SJCRH30 (cell line): ENCODE results near the gene TMIE. TPM values are rescaled to one million over a fixed set of nuclear protein-coding genes. Genes with fewer than 3 reads are reported as not detected.
"Not testable (repeated sequence)": the region's sequence is repeated elsewhere in the genome, so short reads cannot be mapped to it uniquely, and the experiment has no call there.

Experiments used
- DNase-seq, 2 experiments: peaks; one replicate each; pipeline ENCODE4 v3.0.0-alpha.2; 2015 to 2020
- H3K27ac ChIP-seq: fragments of 250-450 bp; sonication (Bioruptor Pico); 2 replicates; pipeline ENCODE4 v1.5.1; 2020; ENCODE audit warnings: mild to moderate bottlenecking, moderate library complexity
- H3K27me3 ChIP-seq: fragments of 250-450 bp; sonication (Bioruptor Pico); 2 replicates; pipeline ENCODE4 v1.5.1; 2020; ENCODE audit warnings: mild to moderate bottlenecking, moderate library complexity
- H3K36me3 ChIP-seq: fragments of 250-450 bp; sonication (Bioruptor Pico); 2 replicates; pipeline ENCODE4 v1.5.1; 2020; ENCODE audit warnings: mild to moderate bottlenecking, moderate library complexity
- H3K4me1 ChIP-seq: fragments of 250-450 bp; sonication (Bioruptor Pico); 2 replicates; pipeline ENCODE4 v1.5.1; 2020; ENCODE audit warnings: mild to moderate bottlenecking, moderate library complexity
- H3K4me3 ChIP-seq: fragments of 250-450 bp; sonication (Bioruptor Pico); 2 replicates; pipeline ENCODE4 v1.5.1; 2020; ENCODE audit warnings: mild to moderate bottlenecking, moderate library complexity
- H3K9me3 ChIP-seq: fragments of 250-450 bp; sonication (Bioruptor Pico); replicated peaks from 2 replicates; pipeline ENCODE4 v1.5.1; 2020; ENCODE audit warnings: mild to moderate bottlenecking, moderate library complexity
- total RNA-seq: library from RNA; depleted of rRNA; stranded (reverse); fragments of >200 nt; shearing (Covaris generic); gene quantifications from 2 replicates; pipeline ENCODE4 v1.2.3, GENCODE V29; 2014

Gene TMIE
- total RNA-seq, 1 experiment from 2014 or later, result 0.10 TPM

DNA sequence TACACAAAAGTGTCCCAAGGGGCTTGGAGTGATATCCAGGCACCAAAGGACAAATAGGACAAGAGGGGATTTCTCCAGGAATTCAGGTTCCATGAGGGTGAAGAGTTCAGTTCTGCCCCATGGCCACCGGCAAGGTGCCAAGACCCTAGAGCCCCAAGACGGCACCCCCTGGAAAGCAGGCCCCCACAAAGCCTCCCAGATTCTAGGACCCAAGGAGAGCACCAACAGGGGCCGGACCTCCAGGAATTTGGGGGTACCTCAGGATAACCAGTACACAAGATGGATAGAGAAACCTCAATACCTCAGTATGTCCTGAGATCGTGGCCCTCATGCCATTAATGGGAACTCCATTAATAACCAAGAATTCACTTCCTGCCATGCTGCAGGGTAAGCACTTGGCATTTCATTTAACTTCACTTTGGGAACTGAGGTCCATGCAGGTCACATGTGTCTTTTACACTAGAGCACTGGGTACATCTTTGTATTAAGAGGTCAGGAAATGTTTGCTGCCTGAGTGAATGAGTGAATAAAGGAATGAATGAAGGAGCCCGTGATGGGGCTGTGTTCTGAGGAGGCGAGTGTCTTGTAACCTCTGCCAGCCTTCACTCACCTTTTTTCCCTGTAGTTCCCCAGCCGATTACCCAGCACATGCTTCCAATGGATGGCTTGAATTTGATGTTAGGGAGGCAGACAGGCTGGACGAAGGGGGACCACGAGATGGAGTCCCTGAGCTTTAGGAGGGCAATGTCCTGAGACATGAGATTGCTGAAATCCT is 32.0 kb downstream of the TMIE start:
- Histone ChIP-seq H3K9me3 (no peaks in the 10 kb centered on the region), H3K36me3 (no peaks in the 10 kb centered on the region), H3K27ac (no peak overlapping the region), H3K4me1 (no peaks in the 10 kb centered on the region), H3K4me3 (no peak overlapping the region), H3K27me3 (no peaks in the 10 kb centered on the region)
- peak in 1 of 2 experiments; percentile 4 for DNase-seq

DNA sequence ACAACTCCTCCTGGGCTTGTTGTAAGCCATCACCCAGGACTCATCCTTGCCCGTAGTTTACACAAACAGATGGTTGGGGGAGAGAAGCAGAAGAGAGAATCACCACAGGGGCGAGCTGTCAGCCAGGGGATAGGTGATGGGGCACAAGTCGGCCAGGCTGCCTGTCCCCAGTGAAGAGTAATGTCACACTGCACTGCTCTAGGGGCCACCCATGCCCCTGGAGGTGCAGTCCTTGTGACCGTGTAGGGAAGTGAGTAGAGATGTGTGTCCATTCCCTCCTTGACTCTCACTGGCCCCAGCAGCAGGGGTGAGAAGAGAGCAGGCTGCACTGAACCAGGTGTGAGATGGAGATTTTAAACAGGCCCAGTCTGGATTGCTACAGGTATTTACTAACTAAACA is 33.6 kb downstream of the TMIE start:
- Histone ChIP-seq H3K27me3 (no peaks in the 10 kb centered on the region), H3K4me1 (no peaks in the 10 kb centered on the region), H3K9me3 (no peaks in the 10 kb centered on the region), H3K27ac (no peak overlapping the region), H3K4me3 (no peak overlapping the region), H3K36me3 (no peaks in the 10 kb centered on the region)
- no peak for DNase-seq

DNA sequence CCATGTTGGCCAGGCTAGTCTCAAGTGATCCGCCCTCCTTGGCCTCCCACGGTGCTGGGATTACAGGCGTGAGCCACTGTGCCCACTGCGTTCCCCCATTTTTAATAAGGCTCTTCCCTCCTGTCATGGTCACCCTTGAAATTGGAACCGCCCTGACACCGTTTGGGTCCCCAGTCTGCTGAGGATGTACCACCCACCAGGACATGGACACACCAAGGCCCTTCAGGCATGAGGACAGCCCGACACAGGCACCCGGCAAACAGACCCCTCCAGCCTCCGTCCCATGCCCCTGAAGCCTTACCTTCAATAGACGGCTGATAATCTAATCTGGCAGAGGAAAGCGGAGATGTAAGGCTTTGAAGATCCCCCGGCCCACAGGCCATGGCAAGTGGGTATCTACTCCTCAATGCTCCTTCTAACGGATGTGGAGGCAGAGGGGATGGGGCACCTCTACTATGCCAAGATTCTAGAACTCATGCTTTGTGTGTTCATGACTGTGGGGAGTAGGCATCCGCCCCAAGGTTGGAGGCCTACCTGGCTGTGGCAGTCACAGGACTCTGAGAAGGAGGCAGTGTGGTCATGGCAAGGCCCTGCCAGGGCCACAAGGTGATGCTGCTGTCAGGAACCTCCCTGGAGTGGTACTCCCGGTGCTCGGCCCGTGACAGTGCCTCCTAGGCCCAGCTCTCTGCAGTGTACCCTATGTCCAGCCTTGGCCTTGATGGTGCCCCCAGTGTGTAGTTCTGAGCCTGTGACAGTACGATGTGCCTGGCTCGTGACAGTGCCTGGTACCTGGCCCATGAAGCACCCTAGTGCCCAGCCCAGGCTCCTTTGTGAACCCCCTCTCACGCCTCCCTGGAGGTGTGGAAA is 35.0 kb downstream of the TMIE start:
- Histone ChIP-seq H3K27me3 (no peaks in the 10 kb centered on the region), H3K4me3 (no peak overlapping the region), H3K4me1 (no peaks in the 10 kb centered on the region), H3K9me3 (no peaks in the 10 kb centered on the region), H3K36me3 (no peaks in the 10 kb centered on the region), H3K27ac (no peak overlapping the region)
- DNase-seq, result no peak

DNA sequence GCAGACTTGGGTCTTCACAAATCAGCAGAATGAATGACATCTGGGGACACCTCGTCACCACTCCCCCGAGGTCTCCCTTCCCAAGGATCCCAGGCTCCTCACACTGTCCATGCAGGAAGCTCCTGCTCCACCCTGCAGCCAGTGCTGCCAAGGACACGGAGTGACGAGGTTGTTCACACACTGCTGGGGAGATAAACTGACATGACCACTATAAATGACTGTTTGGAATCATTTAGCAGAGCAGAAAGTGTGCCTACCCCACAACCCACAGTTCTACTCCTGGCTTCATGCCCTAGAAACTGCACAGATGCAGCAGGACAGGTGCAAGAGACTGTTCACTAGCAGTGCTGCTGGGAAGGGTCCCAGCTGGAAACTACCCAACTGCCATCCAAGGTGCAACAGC is 36.1 kb downstream of the TMIE start:
- Histone ChIP-seq H3K27me3 (no peaks in the 10 kb centered on the region), H3K4me3 (no peak overlapping the region), H3K27ac (no peak overlapping the region), H3K36me3 (no peaks in the 10 kb centered on the region), H3K9me3 (no peaks in the 10 kb centered on the region), H3K4me1 (no peaks in the 10 kb centered on the region)
- DNase-seq, result peak in 1 of 2 experiments; percentile 40

DNA sequence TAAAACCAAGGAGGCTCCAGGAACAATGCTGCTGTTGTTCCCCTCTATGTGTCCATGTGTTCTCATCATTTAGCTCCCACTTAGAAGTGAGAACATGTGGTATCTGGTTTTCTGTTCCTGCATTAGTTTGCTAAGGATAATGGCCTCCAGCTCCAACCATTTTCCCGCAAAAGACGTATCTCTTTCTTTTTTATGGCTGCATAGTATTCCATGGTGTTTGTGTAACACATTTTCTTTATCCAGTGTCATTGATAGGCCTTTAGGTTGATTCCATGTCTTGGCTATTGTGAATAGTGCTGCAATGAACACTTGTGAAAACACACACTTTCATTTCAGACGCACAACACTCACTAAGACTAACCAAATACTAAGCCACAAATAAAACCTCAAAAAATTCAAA is 38.4 kb downstream of the TMIE start:
- not testable (repeated sequence) for H3K27me3 ChIP-seq, DNase-seq, H3K9me3 ChIP-seq, H3K4me1 ChIP-seq, H3K4me3 ChIP-seq, H3K36me3 ChIP-seq, H3K27ac ChIP-seq

DNA sequence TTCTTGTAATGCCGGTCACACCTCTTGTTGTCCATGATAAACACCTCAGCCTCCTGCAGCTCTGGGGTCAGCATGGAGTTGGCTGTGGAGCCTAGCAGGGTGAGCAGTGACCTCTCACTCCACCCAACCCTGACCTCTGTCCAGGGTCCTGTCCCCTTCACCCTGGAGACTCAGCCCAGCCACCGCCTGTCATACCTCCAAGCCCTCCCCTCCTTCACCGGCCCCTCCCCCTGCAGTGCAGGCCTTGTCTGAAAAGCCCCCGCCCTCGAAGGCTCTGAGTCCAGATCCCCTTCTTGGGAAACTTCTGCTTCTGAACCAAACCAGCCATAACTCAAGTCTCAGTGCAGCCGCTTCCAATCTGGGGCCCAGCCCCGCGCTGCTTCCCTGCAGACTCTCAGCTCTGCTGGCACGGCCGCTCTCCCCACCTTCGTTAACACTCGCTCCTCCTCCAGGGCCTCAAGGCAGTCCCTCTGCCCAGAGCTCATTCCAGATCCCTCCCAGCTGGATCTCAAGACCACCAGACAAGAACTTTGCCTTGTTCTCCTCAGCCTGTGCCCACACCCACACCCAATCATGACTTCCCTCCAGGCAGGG is 41.9 kb downstream of the TMIE start:
- Histone ChIP-seq H3K36me3 (no peaks in the 10 kb centered on the region), H3K4me1 (no peaks in the 10 kb centered on the region), H3K27me3 (no peaks in the 10 kb centered on the region), H3K27ac (no peak overlapping the region), H3K9me3 (no peaks in the 10 kb centered on the region), H3K4me3 (no peak overlapping the region)
- no peak for DNase-seq

DNA sequence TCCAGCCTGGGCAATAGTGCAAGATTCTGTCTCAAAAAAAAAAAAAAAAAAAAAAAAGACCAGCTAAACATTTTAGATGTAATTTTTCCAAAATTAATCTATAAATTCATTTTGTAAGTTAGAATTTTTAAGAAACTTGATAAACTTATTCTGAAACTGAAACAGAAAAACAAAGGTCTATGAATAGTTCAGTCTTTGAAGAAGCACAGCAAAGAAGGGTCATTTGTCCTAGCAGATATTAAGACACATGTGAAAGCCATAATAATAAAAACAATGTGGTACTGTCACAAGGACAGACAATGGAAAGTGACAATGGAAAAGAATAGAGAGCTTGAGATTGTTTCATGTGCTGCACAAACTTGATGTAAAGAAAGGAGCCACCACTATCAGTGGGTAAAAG is 45.5 kb downstream of the TMIE start:
- no peak overlapping the region for H3K27ac ChIP-seq
- DNase-seq, result no peak
- no peaks in the 10 kb centered on the region for H3K27me3 ChIP-seq
- no peaks in the 10 kb centered on the region for H3K36me3 ChIP-seq
- no peak overlapping the region for H3K4me3 ChIP-seq
- no peaks in the 10 kb centered on the region for H3K9me3 ChIP-seq
- no peaks in the 10 kb centered on the region for H3K4me1 ChIP-seq

DNA sequence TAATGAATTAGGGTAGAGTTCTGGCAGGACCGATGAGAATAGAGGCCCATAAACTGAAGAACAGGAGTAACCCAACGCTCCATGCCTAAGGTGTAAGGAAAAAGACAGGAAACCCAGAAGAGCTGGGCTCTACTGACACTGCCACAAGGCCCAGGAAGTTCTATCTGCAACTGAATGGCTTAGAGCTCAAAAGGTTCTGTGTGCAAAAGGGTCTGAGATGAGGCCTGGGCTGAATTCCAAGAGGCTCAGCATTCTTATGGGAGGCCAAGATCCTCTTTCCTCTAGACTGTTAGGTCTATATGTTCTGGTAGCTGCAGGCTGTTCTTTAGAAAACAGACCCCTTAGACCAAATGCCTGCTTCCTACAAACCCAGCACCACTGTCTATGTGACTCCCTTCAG is 47.0 kb downstream of the TMIE start:
- H3K9me3 ChIP-seq, result no peaks in the 10 kb centered on the region
- H3K36me3 ChIP-seq, result no peaks in the 10 kb centered on the region
- no peak overlapping the region for H3K27ac ChIP-seq
- H3K27me3 ChIP-seq, result no peaks in the 10 kb centered on the region
- DNase-seq, result no peak
- H3K4me1 ChIP-seq, result no peaks in the 10 kb centered on the region
- H3K4me3 ChIP-seq, result no peak overlapping the region

DNA sequence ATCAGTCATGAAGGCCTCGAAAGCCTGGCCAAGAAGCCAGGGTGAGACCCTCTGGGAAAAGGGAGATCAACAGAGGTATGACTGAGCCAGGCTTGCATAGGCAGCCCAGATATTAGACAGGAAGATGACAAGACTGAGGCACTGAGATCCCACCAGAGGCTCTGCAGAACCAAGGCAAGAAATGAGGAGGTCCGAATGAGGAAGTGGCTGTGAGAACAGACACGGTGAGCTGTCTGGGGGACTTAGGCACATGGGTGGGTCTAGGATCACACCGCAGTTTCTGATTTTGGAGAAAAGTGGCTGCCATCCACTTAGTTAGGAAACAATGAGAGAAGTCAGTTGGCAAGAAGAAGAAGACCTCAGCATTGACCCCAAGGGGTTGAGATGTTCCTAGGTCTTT is 47.9 kb downstream of the TMIE start:
- no peak overlapping the region for H3K27ac ChIP-seq
- H3K9me3 ChIP-seq, result no peaks in the 10 kb centered on the region
- H3K36me3 ChIP-seq, result no peaks in the 10 kb centered on the region
- no peaks in the 10 kb centered on the region for H3K27me3 ChIP-seq
- no peak for DNase-seq
- H3K4me1 ChIP-seq, result no peaks in the 10 kb centered on the region
- H3K4me3 ChIP-seq, result no peak overlapping the region

DNA sequence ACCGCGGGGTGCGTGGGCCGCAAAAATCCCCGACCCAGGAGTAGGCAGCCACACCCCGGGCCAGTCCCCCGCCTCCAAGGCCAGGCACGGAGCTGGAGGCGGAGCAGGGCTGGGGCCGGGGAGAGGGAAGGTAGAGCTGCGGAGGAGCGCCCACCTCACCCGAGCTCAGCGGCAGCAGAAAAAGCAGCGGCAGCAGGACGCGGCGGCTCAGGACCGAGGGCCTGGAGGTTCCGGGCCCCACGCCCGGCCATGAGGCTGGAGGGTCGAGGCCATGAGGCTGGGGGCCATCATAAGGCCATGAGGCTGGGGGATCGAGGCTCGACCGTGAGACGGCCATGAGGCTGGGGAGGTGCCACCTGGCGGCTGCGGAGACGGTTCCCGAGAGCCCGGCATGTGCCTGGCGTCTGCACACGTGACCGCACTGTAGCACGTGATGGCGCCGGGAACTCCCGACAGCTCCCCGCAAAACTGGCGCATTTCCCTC is 49.4 kb downstream of the TMIE start:
- no peaks in the 10 kb centered on the region for H3K4me1 ChIP-seq
- no peak for DNase-seq

DNA sequence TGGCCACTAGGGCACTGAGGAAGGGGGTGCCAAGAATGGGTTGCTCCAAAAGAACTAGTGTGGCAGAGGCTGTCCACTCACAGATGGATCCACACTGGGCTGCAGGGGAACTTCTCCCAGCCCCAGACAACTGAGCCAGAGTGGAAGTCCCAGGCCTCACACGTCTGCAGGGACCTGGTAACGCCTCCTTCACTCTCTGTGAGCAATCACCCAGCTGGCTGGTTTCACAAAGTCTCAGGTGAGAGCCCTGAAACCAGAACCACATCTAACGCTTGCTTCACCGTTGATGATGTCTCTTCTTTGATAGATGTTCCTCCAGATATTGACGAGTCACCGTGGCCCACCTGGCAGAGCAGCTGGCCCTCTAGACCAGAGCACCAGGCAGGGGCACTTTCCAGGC is 51.9 kb downstream of the TMIE start:
- H3K9me3 ChIP-seq, H3K4me3 ChIP-seq, DNase-seq, H3K4me1 ChIP-seq, H3K27me3 ChIP-seq, H3K27ac ChIP-seq, H3K36me3 ChIP-seq: not testable (repeated sequence)

More for the DNA sequence above, 49.4 kb downstream of the TMIE start:
- H3K36me3 ChIP-seq, result no peaks in the 10 kb centered on the region
- no peak overlapping the region for H3K27ac ChIP-seq
- no peak overlapping the region for H3K4me3 ChIP-seq
- H3K27me3 ChIP-seq, result no peaks in the 10 kb centered on the region
- no peaks in the 10 kb centered on the region for H3K9me3 ChIP-seq

DNA sequence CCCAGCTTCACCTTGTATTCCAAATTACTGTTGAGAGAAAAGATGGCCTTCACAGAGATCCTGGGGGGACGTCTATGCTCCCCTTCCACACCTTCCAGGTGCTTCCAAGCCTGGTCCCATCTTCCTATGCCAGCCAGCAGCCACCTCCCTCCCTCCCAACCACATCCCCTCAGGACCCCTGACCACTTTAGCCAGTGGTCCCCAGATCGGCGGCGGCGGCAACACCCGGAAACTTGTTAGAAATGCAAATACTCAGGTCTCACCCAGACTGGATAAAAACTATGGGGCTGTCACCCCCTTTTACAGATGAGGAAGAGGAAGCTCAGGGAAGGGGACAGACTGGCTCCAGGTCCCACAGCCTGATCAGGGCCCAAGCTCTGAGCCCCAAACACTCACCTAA is 54.5 kb downstream of the TMIE start:
- Histone ChIP-seq H3K4me1 (no peaks in the 10 kb centered on the region), H3K9me3 (no peaks in the 10 kb centered on the region), H3K36me3 (no peaks in the 10 kb centered on the region), H3K4me3 (no peak overlapping the region), H3K27ac (no peak overlapping the region), H3K27me3 (no peaks in the 10 kb centered on the region)
- no peak for DNase-seq

DNA sequence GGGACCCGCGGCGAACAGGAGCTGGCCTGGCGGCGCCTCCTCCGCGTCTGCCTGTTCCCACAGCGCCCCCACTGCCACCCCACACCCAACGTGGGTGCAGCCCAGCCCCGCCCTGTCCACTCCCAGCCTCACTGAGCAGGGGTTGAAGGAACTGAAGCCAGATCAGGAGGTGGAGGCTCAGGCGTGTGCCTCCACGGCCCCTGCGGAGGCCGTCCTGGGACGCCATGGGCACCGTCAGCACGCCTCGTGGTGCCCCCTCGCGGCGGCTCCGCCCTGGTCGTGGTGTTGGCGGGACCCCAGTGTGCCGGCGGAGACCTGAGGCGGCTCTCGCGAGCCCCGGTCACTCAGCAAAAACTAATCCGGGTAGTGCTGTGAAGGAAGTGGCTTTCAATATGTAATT is 55.5 kb downstream of the TMIE start:
- H3K4me3 ChIP-seq, result no peak overlapping the region
- H3K27ac ChIP-seq, result no peak overlapping the region
- no peaks in the 10 kb centered on the region for H3K4me1 ChIP-seq
- H3K9me3 ChIP-seq, result no peaks in the 10 kb centered on the region
- H3K36me3 ChIP-seq, result no peaks in the 10 kb centered on the region
- no peak for DNase-seq
- no peaks in the 10 kb centered on the region for H3K27me3 ChIP-seq

DNA sequence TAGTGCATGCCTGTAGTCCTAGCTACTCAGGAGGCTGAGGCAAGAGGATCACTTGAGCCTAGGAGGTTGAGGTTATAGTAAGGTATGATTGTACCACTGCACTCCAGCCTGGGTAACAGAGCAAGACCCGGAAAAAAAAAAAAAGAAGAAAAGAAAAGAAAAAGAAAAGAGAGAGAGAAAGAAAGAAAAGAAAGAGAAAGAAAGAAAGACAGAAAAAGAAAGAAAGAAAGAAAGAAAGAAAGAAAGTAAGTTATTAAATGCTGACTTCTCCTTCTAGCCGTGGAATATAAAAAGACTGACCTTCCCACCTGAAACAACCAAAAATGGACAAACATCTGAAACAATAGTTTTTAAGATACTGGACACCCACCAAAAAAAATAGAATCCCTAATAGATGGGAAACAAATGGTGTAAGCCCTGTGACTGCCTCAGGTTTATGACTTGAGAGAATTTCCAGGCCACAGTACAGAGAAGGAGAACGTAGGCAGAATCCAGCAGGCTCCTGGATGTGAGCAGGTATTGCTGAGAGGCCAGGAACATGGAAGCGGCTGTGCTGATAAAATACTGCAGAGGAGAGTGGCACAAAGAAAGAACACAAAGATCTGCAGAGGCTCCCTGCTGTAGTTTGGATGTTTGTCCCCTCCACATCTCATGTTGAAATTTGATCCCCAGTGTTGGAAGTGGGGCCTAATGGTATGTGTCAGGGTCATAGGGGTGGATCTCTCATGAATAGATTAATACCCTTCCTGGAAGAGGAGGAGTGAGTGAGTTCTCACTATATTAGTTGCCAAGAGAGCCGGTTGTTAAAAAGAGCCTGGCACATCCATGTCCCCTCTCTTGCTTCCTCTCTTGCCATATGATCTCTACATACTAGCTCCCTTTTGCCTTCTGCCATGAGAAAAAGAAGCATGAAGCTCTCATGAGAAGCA is 58.3 kb downstream of the TMIE start:
- no peak overlapping the region for H3K27ac ChIP-seq
- H3K36me3 ChIP-seq, result no peaks in the 10 kb centered on the region
- no peak overlapping the region for H3K4me3 ChIP-seq
- 0 out of 2 replicates have a peak, but pooled peaks cover 3% of the 10 kb centered on the region for H3K9me3 ChIP-seq
- H3K4me1 ChIP-seq, result no peaks in the 10 kb centered on the region
- no peak for DNase-seq
- H3K27me3 ChIP-seq, result no peaks in the 10 kb centered on the region
